Activated naive CD4-positive, alpha-beta T cell treated with anti-CD3 and anti-CD28 coated beads, Interleukin-2, amount 50 U/mL, for 16 hours (primary cell): ENCODE results near the gene RARRES2.

Source experiments
- DNase-seq: peaks from one replicate; pipeline ENCODE4 v3.0.0-alpha.2; 2020

The RARRES2 gene

GRCh38 chr7:150360363-150361058, 19.1 kb upstream of the RARRES2 start:
- no peak for DNase-seq

- no peak for DNase-seq
Measured at GRCh38 chr7:150359622-150360362, 18.4 kb upstream of the RARRES2 start.

- no peak for DNase-seq
Measured at GRCh38 chr7:150358988-150359621, 17.7 kb upstream of the RARRES2 start.

DNA sequence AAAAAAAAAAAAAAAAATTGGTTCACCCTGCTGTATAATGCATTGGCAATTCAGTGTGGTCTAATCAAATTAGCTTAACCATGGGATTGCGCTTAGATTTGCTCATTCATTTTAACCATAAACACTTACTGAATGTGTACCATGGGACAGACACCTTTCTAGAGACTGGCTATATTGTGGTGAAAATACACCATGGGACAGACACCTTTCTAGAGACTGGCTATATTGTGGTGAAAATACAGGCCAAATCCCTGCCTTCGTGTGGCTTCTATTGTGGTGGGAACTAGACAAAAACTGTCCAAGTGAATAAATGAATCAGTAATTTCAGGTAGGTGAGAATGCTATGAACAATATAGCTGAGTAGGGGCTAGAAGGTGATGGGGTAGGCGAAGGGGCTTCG, 17.0 kb upstream of the RARRES2 start:
- no peak for DNase-seq

DNA sequence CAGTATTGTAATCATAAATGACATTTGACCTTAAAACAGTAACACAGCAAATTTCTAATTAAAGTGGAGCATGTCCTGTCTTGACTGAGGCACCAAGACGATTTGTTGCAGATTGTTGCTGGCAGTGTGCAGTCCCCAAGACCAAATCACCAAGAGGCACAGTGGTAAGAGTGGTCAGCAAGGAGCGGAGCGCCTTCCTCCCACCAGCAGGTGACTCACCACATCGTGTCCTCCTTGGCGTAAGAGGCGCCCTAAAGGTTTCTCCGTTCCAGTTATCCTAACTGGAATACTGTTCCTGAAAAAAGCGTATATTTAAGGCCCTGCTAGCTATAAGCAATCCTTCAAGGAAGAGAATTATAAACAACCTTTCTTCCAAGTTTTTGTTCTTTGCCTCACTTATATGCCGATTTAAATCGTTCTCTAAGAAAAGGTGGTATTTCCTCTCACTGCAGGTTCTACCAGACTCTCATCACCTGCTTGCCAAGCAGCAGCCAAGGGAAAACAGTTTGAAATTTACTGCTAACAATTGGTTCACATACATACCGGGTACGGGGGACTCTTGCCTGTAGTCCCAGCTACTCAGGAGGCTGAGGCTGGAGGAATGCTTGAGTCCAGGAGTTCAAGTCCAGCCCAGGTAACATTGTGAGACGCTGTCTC, 16.5 kb upstream of the RARRES2 start:
- no peak for DNase-seq

GRCh38 chr7:150357270-150357669, 15.8 kb upstream of the RARRES2 start:
- peak; percentile 69 for DNase-seq

DNA sequence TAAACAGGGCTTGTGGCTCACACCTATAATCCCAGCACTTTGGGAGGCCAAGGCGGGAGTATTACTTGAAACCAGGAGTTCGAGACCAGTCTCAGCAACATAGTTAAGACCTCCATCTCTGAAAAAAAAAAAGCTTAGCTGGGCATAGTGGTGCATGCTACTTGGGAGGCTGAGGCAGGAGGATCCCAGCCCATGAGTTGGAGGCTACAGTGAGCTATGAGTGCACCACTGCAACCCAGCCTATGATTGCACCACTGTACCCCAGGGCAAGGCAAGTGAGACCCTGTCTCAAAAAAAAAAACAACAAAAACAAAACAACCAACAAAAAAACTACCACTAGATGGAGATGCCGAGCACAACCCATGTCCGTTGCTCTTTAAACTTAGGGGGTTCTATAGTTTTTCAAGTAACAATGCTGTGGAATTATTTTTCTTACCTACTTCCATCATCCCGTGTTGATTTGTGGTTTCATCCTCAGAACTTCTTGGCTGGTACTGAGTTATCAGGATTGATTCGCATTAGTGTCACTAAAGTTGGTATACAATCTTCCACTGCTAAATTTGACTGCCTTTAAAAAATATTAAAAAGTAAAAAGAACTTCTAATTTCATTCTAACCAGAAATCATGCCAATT, 15.0 kb upstream of the RARRES2 start:
- DNase-seq = no peak

DNA sequence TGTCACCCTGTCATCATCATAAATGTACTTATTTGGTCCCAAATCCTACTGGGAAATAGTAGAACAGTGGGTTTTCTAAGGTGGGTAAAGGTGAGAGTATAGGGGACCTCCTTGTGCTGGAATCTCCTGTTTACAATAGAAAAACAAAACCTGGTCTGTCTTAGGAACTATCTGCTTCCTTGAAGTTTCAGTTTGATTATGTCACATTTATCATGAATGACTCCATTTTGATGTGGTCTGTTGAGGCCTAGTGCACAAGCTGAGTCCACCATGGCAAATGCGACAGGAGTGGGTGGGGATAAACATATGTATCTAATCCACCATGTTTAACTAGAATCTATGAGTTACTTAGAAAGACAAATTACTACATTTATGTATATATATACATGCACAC, 14.2 kb upstream of the RARRES2 start:
- no peak for DNase-seq

- DNase-seq = no peak
Measured at GRCh38 chr7:150351587-150352194, 10.3 kb upstream of the RARRES2 start.

DNA sequence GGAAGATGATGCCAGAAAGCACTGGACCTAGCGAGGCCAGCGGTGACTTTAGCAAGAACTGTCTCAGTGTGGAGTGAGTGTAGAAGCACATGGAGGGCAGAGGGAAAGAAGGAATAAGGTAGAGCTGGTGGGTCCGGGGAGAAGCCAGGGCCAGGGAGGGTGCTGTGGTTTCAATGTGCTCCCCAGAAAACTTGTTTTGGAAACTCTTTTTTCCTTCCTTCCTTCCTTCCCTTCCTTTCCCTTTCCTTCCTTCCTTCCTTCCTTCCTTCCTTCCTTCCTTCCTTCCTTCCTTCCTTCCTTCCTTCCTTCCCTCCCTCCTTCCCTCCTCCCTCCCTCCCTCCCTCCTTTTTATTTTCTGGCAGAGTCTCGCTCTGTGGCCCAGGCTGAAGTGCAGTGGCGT, 5.5 kb upstream of the RARRES2 start:
- DNase-seq = no peak

- DNase-seq = no peak
Measured at GRCh38 chr7:150345012-150345411, 3.6 kb upstream of the RARRES2 start.

- no peak for DNase-seq
Measured at GRCh38 chr7:150344299-150344698, 2.9 kb upstream of the RARRES2 start.

DNA sequence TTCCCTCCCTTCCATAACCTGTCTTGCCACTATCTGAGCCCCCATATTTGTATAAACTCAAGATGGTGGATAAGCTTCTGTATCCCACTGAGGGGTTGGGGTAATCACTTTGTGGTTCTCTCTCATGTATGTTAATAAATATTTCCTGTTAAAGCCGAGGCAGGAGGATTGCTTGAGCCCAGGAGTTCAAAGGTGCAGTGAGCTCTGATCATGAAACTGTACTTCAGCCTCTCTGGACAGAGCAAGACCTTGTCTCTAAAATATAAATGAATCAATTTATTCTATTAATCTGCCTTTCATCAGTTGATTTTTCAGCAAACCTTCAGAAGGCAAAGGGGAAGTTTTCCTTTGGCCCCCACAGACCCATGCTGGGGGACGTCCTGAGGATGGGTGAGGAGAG, 1.8 kb upstream of the RARRES2 start:
- no peak for DNase-seq

DNA sequence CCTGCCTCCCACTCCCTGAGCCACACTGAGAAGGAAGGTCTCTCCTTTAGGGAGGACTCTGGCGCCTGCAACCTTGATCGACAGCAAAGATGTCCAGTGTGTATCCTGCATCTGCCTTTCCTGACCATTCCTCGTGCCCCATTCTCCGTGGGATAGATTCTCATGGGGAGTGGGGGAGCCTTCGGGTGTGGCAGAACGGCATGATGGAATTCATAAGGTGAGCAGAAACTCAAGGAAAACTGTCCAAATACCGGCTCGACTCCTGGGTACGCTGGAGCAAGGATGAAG, 636 bp upstream of the RARRES2 start:
- DNase-seq = no peak

DNA sequence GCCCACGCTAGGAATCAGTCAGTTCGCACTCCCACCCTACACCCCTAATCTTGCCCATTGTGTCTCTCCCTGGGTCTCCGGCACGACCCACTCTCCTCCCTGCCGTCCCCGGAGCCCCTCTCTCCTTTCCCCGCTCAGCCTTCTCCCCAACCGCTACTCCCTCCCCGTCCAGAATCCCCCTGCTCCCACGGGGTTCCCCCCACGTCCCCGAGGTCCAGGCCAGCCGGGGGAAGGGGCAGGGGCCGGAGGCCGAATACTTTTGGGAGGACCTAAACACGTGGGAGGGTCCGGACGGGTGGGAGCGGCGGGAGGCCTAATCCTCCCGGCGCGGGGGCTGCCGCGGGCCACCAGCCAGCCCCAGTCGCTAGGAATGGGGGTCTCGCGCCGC, 560 bp downstream of the RARRES2 start:
- DNase-seq = no peak

DNA sequence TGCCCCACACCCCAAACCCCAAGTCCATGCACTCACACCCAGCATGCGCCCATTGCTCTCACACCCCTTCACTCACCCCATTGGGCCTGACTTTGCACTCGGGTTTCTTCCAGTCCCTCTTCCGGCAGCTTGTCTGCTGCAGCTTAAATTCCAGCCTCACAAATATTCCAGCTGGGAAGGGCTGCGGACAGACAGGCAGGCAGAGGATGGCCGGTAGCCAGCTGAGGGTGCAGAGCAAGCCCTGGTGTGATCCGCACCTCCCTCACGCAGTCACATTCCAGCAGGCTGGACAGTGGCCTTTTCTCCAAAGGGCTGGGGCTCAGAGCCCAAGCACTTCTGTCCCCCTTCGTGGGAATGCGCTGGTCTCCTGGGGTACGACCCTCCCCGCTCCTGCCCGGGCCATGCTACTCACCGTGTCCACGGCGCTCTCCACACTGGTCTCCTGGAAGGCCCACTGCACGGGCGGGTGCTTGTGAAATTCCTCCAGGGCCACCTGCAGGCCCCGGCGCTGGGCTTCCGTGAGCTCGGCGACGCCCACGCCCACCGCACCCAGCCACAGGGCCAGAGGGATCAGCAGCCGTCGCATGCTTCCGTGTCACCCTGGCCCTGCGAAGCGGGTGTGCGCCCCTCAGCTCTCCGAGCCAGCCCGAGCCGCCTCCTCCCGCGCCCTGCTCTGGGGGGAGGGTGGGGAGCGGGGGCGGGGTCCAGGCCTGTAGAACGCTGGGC, 1.2 kb downstream of the RARRES2 start:
- no peak for DNase-seq

- no peak for DNase-seq
Measured at GRCh38 chr7:150339409-150339809, 2.0 kb downstream of the RARRES2 start.

DNA sequence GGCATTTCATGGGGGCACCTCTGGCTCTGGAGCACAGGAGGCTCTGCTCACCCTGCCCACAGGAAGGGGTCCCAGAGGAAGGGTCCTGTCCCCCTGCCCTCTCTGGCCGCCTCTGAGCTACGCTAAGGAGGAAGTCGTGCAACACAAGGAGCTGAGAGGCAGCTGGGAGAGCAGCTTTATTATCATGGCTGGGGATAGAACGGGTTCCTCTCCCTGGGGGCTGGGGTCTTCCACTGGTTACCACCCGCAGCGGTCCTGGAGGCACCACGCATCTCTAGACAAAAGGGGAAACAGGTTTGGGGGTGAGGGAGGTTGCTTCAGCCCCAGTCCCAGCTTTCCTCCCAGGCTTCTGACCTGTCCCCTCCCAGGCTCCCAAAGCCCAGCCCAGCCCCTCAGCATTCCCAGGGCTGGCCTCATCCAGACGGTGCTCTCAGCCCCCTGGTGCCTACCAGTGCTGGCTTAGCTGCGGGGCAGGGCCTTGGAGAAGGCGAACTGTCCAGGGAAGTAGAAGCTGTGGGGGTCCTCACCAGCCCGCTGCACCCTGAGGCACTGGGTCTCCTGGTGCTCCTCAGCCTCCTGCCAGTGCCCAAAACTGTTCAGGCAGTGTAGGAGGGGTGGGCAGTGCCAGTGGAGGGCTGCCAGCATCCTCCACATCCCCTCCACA, 3.1 kb downstream of the RARRES2 start:
- no peak for DNase-seq

- DNase-seq = no peak
Measured at GRCh38 chr7:150337659-150338081, 3.8 kb downstream of the RARRES2 start.

GRCh38 chr7:150337179-150337578, 4.2 kb downstream of the RARRES2 start:
- no peak for DNase-seq

DNA sequence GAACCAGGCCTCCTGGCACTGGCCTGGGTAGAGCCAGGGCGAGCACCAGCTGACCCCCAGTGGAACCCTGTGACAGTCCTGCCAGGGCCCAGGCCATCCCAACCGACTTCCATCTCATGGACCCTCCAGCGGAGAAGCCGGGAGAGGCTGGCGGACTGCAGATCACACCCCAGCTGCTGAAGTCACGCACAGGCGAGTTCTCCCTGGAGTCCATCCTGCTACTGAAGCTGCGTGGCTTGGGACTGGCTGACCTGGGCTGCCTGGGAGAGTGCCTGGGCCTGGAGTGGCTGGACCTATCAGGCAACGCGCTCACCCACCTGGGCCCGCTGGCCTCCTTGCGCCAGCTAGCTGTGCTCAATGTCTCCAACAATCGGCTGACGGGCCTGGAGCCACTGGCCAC, 4.7 kb downstream of the RARRES2 start:
- DNase-seq = no peak

- no peak for DNase-seq
Measured at GRCh38 chr7:150335774-150336112, 5.7 kb downstream of the RARRES2 start.
